MCF 10A (cell line): ENCODE data around the gene IAH1. TPM values are rescaled to one million over a fixed set of nuclear protein-coding genes. Genes with fewer than 3 reads are reported as not detected.

Experiments used
- BruUV-seq: library from RNA; stranded (reverse); fragments of 400-500 nt; replicated peaks from 2 replicates; lab custom pipeline; 2021; lab: Mats Ljungman, UMichigan
- CTCF ChIA-PET: fragments of 300-600 bp; sonication (Branson Sonifier 250); formaldehyde crosslinking; extraction: SDS; loops from one replicate; lab custom pipeline; 2021; ENCODE audit warnings: antibody characterized with exemption, inconsistent platforms; lab: Yijun Ruan, JAX
- POLR2A ChIA-PET: fragments of 300-600, 350-650 bp; sonication (Branson Sonifier 250); formaldehyde crosslinking; extraction: SDS; loops from one replicate; lab custom pipeline; 2020; ENCODE audit warnings: antibody characterized with exemption, inconsistent platforms; lab: Yijun Ruan, JAX
- DNase-seq: peaks from one replicate; pipeline ENCODE4 v3.0.0-alpha.2; 2018; ENCODE audit not compliant: unreplicated experiment
- H3K27ac Mint-ChIP-seq: one replicate; pipeline ENCODE4 v1.8.0; 2022; ENCODE audit warnings: mild to moderate bottlenecking, low read depth, mixed read lengths; ENCODE audit not compliant: unreplicated experiment
- H3K27me3 Mint-ChIP-seq: one replicate; pipeline ENCODE4 v1.8.0; 2022; ENCODE audit warnings: mixed read lengths; ENCODE audit not compliant: insufficient read depth, unreplicated experiment
- H3K36me3 Mint-ChIP-seq: one replicate; pipeline ENCODE4 v1.8.0; 2022; ENCODE audit warnings: mild to moderate bottlenecking, moderate library complexity, mixed read lengths; ENCODE audit not compliant: insufficient read depth, unreplicated experiment
- H3K4me1 Mint-ChIP-seq: one replicate; pipeline ENCODE4 v1.8.0; 2022; ENCODE audit warnings: mixed read lengths; ENCODE audit not compliant: insufficient read depth, unreplicated experiment
- H3K4me3 Mint-ChIP-seq: one replicate; pipeline ENCODE4 v1.8.0; 2022; ENCODE audit warnings: mild to moderate bottlenecking, moderate library complexity, mixed read lengths; ENCODE audit not compliant: unreplicated experiment
- H3K9me3 Mint-ChIP-seq: one replicate; pipeline ENCODE4 v1.8.0; 2022; ENCODE audit warnings: mixed read lengths; ENCODE audit not compliant: unreplicated experiment
- CTCF ChIP-seq: fragments of 200-600 bp; IDR thresholded peaks from one replicate; pipeline ENCODE4 v1.8.0; 2022; ENCODE audit warnings: antibody characterized with exemption, mild to moderate bottlenecking; ENCODE audit not compliant: unreplicated experiment
- intact Hi-C: fragments of 100-400 bp; cut with micrococcal nuclease; formaldehyde crosslinking; loops from 2 replicates; pipeline ENCODE4 v1.14.1; 2022
- total RNA-seq: library from RNA; stranded (reverse); gene quantifications from 2 replicates; pipeline ENCODE4 v1.2.3, GENCODE V29; 2022

Gene IAH1
- total RNA-seq, 1 experiment from 2014 or later, result 74.7 TPM

GRCh38 chr2:9461079-9461478 is 13.3 kb upstream of the IAH1 start:
- BruUV-seq, result no TSS peak
- TF ChIP-seq CTCF, result no peak
- H3K36me3 Mint-ChIP-seq, result peaks cover 74% of the 10 kb centered on the region
- no peaks in the 10 kb centered on the region for H3K9me3 Mint-ChIP-seq
- POLR2A ChIA-PET, result no interaction called here
- H3K4me3 Mint-ChIP-seq, result no peak overlapping the region
- intact Hi-C loops, result no loop called here
- no peak for DNase-seq
- CTCF ChIA-PET, result no interaction called here
- no peaks in the 10 kb centered on the region for H3K4me1 Mint-ChIP-seq
- H3K27me3 Mint-ChIP-seq, result no peaks in the 10 kb centered on the region
- H3K27ac Mint-ChIP-seq, result no peak overlapping the region

GRCh38 chr2:9462313-9462712 is 12.0 kb upstream of the IAH1 start:
- CTCF ChIA-PET, result interaction anchor here (1.2 kb wide), 1 partner anchor 586 kb away, joined by 3 read pairs; no protein-coding TSS in a partner anchor

GRCh38 chr2:9462886-9463697 is 11.3 kb upstream of the IAH1 start:
- no peaks in the 10 kb centered on the region for H3K4me1 Mint-ChIP-seq
- H3K36me3 Mint-ChIP-seq, result peaks cover 64% of the 10 kb centered on the region
- no TSS peak for BruUV-seq
- no peak for DNase-seq
- intact Hi-C loops, result no loop called here
- no peak overlapping the region for H3K27ac Mint-ChIP-seq
- ChIA-PET CTCF (interaction anchor here (1.2 kb wide), 1 partner anchor 585 kb away, joined by 3 read pairs; no protein-coding TSS in a partner anchor), POLR2A (no interaction called here)
- no peak for TF ChIP-seq CTCF
- H3K4me3 Mint-ChIP-seq, result no peak overlapping the region
- H3K9me3 Mint-ChIP-seq, result no peaks in the 10 kb centered on the region
- no peaks in the 10 kb centered on the region for H3K27me3 Mint-ChIP-seq

More at GRCh38 chr2:9462313-9462712, 12.0 kb upstream of the IAH1 start:
- Mint-ChIP-seq H3K27ac (no peak overlapping the region), H3K4me3 (no peak overlapping the region), H3K27me3 (no peaks in the 10 kb centered on the region), H3K36me3 (peaks cover 71% of the 10 kb centered on the region), H3K9me3 (no peaks in the 10 kb centered on the region), H3K4me1 (no peaks in the 10 kb centered on the region)
- DNase-seq, result no peak
- no TSS peak for BruUV-seq
- TF ChIP-seq CTCF, result no peak
- POLR2A ChIA-PET, result no interaction called here
- intact Hi-C loops, result no loop called here

- DNase-seq, result no peak
- Mint-ChIP-seq H3K27ac (no peak overlapping the region), H3K4me1 (no peaks in the 10 kb centered on the region), H3K36me3 (peaks cover 65% of the 10 kb centered on the region), H3K9me3 (no peaks in the 10 kb centered on the region), H3K27me3 (no peaks in the 10 kb centered on the region), H3K4me3 (no peak overlapping the region)
- TF ChIP-seq CTCF, result no peak
- POLR2A ChIA-PET, result no interaction called here
- BruUV-seq, result no TSS peak
- CTCF ChIA-PET, result no interaction called here
- intact Hi-C loops, result no loop called here
These were observed 10.7 kb upstream of the IAH1 start for GRCh38 chr2:9463698-9464034.
